ENCODE results near the gene SOX6.
"Not testable (repeated sequence)": the region's sequence is repeated elsewhere in the genome, so short reads cannot be mapped to it uniquely, and the experiment has no call there.

The SOX6 gene

DNA sequence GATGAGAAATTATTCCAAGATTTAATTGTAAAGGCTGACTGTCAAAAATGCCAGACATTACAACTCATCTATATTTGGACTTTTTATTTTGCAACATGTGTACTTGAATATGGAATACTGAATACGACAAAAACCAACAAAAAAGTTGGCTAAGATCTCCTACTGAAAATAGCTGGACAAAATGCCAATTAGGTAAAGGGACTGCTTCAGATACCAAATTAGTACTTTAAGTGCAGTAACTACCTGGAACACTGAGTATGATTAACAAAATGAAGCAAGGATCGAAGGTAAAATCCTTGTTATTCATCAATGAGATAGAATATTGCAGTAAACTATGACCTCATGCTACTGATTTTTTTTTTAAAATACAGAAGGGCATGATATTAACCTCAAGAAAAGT is 173.8 kb downstream of the SOX6 start:
- no peak for DNase-seq

DNA sequence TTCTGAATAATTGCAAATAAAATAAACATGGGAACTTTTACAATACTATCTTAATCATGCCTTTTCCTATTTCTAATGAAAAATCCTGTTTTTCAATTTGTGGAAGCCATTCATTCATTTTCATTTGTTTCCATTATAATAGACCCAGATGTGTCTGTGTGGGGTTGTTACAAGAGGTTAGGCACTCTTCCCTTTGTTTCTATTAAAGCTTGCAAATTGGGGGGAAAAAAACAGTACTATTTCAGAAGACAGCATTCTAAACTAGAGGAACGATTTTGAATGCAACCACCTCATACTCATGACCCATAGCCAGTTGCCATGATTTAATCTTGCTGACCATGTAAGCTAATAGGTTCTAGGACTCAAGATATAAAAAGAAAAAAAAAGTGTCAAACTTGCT is 175.5 kb downstream of the SOX6 start:
- no peak for DNase-seq

DNA sequence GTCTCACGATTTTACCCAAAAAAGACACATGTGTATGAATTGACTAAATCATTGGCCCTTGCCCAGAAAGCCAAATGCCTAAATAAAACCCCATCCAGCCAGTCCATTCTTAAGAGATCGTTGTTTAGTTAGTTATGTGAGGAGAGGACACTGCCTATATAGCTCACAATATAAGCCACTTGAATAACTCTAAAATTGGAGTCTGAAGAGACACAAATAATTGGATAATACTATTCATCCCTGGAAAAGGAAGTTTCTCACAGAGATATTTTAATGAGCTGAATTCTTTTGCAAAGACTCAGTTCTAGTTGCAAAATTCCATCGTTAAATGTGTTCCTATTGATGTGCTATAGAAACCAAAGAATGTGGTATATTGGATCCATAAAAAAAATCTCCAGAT is 176.7 kb downstream of the SOX6 start:
- no peak for DNase-seq

DNA sequence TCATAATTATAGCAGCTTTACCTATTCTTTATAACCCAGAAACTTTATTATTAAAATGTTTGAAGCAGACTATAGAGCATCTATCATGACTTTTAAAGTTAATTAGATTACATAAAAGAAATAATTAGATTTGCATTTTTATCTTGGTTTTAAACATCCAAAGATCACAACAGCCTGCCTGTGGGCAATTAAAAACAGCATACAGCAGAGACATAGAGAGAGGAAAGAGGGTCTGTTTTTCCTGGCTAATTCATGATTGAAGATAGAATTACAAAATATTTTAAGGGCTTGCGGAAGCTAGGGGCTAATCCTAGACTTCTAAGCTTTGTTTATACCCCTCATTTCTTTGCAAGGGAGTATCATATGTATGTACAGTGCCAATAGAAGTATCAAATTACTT is 178.1 kb downstream of the SOX6 start:
- DNase-seq: no peak

DNA sequence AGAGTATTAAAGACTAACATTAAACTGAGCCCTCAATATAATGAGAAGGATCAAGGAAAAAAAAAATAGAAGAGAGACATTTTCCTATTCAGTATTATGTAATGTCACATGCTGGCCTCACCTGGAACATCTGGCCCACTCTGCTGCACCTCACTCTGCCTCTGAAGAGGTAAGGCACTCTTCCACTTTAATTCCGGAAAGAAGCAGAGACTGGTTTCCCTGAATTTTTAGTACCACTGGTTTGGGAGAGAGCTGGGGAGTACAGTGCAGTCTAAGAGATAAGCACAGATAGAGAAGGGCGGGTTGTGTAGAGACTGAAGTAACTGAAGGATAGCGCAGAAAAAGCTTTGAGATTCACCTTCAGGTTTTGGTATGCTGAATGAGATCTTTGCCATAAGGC is 178.7 kb downstream of the SOX6 start:
- DNase-seq: no peak

DNA sequence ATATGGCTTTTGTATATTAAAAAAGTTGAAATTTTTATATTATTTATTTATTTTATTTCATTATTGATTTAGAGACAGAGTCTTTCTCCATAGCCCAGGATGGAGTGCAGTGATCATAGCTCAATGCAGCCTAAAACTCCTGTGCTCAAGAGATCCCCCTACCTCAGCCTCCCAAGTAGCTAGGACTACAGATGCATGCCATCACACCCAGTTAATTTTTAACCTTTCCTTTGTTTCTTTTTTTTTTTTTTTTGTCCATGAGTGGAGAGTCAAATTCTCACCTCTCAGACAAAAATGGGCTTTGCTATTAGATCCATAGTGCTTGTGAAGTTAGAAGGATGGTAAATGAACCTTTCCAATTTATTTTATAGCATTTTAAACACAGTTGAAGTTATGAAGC is 182.5 kb downstream of the SOX6 start:
- no peak for DNase-seq

DNA sequence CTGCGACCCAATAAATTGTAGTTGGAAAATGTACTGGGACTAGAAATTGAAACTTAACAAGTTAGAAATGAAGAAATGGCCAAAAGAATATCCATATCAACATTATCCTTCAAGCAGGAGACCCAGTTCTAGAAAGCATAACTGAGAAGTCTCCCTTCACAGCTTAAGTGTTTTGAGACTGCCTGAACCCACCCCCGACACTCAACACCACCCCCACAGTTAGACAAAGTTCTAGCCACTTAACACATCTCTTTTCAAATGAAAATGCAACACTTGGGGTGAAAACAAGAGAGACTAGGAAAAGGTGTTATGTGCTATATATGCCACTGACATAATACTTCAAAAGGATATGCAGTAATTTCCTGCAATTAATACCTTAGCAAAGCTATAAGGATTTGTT is 184.5 kb downstream of the SOX6 start:
- DNase-seq: no peak

DNA sequence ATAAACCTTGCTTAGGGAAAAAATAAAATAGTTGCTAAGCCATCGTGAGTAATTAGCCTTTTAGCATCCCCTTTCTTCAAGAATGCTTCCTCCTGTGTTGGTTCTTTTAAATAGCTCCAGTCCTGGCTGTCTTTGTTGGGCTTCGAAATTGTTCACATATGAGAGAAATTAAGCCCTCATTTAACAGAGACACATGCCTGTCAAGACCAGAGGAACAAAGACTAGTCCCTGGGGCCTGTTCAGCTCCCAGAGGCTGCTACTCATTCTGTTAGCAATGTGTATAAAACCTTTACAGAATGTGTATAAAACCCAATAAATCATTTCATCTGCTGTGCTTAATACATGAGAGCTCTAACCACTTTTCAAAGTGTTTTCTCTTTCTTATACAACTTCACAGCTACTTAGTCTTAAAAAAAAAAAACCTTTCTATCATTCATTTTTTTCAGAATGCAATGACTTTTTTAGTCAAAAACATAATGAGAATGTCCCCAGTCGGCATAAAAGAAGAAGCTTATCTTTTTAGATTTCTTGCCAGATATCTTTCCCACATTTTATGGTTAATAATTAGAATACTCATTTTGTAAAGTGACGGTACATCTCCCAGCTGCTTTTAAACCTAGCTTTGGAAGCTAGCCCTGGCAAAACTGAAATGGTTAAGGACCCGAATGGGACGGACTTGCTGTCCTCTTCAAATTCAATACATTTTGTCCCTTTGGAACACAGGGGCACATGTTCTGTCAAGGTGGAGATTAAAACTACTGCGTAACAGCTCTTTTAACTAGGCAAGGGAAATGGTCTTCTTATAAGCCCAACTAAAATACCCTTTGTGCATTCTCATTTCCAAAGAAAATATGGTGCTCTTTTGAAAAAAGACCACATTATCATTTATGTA is 186.1 kb downstream of the SOX6 start:
- no peak for DNase-seq

DNA sequence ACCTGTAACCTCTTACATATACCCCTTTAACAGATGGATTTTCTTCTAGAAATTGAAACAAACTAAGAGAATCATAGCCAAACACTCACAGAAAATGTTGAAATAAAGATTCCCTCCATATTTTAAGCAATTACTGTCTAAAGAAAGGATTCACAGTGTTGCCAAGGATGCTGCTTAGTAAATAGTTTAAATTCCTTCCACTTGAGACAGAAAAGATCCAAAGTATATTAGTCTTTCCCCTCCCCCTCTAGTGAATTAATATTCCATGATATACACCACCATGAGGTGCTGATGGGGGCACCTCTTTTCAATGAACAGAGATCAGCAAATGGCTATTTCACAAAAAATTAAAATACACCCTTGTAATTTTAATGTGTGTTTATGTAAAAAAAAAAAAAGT is 186.8 kb downstream of the SOX6 start:
- DNase-seq: no peak

DNA sequence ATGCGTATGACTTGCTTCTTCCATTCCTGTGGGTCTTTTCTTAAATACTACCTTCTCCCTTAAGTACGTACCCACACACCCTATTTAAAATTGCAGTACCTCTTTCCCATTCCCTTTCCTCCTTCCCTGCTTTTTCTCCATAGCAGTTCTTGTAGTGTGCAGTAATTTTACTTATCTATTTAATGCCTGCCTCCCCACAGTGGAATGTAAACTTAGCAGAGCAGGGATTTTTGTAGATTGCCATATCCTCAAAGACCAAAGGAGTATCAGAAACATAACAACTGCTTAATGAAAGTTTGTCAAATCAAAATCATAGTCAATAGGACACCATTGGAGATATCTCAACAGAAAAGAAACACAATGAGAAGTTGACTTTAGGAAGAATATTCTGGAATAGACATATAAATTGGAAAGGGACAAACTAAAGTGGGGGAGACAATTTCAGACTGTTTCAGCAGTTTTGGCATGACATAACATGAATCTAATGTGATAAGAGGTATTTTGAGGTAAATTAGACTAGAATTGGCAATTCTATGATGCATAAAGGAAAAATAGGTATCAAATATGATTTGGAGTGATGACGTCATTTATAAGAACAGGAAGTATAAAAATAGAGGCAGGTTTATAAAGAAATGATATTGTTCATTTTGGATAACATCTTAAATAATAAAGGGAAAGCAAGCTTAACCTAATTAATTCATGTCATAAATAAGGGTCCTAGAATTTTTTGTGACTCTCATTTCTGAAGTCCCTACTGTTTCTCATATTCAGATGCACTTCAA is 188.4 kb downstream of the SOX6 start:
- DNase-seq: no peak

DNA sequence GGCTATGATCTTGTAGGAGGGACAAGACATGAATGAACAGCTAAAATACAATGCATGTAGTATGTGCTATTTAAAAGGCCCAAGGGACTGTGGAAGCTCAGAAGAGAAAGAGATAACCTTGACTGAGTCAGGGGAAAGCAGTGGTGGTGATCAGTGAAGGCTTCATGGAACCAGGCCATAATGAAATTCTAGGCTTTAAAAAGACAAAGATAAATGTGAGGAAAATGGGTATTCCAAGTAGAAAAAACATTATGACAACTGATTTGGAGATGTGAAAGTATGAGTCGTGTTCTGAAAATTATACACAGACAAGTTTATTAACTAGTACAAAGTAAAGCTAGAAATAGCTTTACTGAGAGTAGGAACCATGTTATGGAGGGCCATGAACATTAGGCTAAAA is 189.8 kb downstream of the SOX6 start:
- no peak for DNase-seq

DNA sequence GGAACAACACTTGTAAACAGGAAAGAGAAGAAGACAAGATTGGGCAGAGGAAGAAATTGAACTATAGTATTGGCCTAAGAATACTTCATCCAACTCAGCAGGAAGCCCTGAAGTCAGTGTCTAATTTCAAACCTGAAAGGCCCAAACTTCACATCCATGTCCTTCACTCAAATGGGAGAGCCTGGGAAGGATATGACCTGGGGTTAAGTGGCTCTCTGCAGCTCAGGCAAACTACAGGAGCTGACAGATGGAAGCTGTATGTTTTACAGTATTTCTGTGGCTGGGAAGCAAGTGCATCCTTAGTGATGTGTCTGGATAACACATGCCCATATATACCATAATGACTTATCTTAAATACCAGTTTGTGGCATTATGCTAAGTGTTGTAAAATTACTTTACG is 196.2 kb downstream of the SOX6 start:
- no peak for DNase-seq

DNA sequence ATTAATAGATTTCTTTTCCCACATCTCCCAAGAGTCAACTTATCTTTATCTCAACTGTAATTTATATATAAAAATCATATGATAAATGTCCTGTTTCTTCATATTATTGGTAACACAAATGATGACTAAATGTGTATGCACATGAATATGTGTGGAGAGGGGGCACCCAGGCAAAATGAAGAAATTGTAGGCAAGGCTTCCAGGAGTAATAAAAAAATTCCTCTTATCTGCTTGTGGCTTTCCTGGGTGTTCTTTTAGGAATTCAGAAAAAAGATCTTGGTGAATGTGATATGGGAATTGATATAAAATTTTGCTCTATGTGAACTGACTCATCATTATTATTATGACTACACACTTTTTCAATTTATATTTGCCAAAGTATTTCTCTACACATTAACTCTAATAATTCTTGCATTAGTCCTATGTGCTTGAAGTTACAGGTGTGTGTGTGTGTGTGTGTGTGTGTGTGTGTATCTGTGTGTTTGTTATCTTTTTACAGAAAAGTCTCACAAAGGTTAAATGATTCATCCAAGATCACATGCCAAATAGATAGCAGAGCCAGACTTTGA is 197.8 kb downstream of the SOX6 start:
- DNase-seq: no peak

DNA sequence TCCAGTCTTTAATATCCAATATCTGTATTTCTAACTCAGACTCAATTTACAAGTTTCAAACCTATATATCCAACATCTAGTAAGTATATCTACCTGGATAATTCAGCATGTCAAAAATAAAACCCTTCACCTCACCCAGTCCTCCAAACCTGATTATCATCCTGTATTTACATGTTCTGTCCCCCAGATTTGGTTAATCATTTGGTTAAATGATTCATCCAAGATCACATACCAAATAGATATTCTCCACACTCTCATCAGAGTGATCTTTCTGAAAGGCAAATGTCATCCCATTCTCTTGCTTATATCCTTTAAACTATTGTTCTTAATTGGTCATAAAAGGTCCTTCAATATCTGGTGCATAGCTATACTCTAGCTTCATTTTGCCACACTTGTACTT is 199.0 kb downstream of the SOX6 start:
- no peak for DNase-seq

DNA sequence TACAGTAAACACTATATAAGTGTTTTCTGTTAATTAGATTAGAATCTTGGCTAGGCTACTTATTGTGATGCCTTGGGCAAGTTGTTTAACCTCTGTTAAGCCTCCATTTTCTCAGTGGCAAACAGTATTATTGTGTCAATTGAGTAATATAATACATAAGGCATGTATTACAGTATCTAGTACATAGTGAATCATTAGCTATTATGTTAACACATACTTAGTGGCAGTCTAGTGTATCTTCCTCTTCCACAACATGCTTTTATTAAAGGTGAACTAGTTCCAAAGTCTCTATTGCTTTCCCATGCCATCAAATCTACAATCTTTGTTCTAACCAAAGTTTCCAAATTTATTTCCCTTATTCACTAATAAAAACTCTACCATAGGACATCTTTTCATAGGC is 200.9 kb downstream of the SOX6 start:
- DNase-seq: no peak

DNA sequence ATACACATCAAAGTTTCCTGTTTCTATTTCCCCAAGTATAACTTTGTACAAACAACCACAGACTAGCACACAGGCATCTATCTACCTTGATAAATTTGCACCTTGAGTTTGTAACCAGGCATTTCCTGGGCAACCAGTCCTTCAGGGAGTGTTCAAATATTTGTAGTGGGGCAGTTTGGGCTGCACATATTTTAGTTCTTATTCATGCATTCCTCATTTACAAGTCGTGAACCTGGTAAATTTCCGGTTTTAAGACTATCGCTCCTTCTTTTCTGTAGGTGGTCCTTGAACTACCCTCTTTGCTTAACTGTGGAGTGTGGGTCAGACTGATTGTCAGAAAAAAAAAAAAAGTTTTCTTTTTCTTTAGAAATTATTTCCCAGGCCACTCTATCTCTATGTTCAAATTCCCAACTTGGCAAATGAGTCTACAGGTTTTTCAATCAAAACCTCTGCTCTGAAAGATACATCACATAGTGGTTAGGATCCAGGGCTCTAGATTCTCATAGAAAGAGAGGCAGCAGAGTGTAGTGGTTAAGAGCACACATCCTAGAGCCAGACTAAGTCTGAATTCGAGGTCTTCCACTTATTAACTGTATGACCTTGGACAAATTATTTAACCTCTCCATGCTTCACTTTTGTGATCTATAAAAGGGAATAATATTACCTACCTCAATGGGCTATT is 201.5 kb downstream of the SOX6 start:
- no peak for DNase-seq

DNA sequence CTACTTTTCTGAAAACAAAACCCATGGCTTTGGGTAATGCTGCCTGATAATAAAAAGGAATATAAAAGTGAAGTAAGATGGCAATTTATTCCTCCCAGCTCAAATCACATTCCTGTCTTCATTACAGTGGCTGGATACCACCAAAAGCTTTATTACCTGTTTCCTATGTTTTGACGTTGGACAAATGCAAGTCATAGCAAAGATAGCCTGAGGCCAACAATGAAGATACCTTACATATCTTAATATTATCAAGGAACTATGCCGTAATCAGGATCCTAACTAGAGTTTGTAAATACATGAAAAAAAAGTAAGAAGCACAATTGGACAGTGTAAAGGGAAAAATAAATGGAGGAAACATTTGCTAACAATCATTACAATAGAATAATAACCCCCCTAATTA is 202.4 kb downstream of the SOX6 start:
- DNase-seq: no peak

DNA sequence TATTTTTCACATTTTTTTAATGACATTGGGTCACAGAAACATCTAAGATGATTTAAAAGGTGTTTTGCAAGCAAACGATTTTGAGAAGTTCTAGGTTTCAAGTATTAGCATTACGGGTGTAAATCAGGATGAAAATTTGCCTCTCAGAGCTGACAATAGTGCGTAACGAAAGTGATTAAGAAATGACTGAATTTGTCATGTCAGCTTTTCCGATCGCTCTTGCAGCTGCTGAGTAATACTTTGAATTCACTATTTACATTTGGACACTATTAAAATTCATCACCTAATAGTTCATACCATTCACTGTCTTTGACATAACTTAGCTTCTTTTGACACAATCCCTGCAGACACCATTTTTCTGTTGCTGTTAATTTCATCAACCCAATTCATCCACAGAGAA is 205.2 kb downstream of the SOX6 start:
- no peak for DNase-seq

DNA sequence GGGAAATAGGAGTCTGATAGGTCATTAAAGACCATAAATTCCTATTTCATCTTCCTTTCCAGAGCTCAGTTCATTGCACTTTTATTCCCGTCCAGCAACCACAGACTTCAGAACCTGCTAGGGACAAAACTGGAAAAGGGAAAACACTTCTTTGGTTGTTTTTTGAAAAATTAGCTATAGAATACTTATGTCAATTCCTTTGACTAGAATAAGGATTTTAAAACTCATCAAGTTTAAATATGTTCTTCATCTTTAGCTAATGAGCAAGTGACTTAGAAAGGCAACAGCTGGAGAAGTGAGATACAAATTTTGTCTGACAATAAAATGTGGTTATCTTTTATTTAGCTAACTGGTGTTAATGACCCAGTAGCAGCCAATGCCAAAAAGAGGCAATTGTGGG is 206.9 kb downstream of the SOX6 start:
- no peak for DNase-seq

DNA sequence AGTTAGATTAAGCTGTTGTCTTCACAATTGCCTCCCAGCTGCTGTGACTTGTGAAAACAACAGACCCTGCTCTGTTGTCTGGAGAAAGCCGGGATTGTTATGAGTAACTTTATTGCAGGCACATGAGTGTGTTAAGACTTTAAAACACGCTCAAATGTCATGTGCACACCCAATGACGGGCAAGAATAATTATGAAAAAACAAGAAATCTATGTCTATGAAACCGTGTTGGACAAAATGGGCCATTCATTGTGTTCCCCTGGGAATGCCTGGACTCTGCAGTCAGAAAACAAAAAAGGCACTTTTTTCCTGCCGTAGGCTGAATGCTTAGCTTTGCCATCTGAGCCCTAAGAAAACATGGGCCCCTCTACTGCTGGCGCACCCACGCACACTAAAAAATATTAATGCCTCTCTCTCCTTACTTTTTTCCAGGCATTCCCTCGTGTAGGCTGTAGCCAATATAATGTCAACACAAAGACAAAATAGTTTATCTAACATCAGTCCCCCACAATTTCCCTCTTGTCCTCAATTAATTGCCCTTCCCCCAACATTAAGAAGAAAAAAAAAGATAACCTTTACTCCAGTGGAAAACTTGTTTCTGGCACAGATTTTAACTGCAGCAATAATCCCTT is 207.9 kb downstream of the SOX6 start:
- DNase-seq: no peak

DNA sequence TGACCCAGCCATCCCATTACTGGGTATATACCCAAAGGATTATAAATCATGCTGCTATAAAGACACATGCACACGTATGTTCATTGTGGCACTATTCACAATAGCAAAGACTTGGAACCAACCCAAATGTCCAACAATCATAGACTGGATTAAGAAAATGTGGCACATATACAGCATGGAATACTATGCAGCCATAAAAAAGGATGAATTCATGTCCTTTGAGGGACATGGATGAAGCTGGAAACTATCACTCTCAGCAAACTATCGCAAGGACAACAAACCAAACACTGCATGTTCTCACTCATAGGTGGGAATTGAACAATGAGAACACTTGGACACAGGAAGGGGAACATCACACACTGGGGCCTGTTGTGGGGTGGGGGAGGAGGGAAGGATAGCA is 209.4 kb downstream of the SOX6 start:
- DNase-seq: not testable (repeated sequence)

DNA sequence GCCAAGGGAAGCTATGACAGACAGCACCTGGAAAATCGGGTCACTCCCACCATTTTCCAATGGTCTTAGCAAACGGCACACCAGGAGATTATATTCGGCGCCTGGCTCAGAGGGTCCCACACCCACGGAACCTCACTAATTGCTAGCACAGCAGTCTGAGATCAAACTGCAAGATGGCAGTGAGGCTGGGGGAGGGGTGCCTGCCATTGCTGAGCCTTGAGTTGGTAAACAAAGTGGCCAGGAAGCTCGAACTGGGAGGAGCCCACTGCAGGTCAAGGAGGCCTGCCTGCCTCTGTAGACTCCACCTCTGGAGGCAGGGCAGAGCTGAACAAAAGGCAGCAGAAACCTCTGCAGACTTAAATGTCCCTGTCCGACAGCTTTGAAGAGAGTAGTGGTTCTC is 214.7 kb downstream of the SOX6 start:
- not testable (repeated sequence) for DNase-seq

DNA sequence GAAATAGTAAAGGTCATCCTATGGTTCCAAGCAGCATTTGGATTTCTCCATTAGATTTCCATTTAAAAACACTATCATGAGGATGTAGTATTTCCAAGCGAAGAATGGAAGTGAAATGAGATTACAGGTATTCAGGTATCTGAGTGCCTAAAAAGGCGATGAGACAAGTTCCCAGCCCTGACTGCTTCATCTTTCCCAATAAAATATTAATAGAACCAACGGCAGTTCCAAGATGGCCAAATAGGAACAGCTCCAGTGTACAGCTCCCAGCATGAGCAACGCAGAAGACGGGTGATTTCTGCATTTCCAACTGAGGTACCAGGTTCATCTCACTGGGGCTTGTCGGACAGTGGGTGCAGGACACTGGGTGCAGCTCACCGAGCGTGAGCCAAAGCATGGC is 215.2 kb downstream of the SOX6 start:
- not testable (repeated sequence) for DNase-seq
